HepG2 (cell line): ENCODE data around the gene PPFIA2. TPM values are rescaled to one million over a fixed set of nuclear protein-coding genes. Genes with fewer than 3 reads are reported as not detected.

ENCODE experiments used
- ATAC-seq: fragments of 200-7000 bp; cut with Tn5 transposase; 3 replicates; pipeline ENCODE4 v1.9.1; 2020; ENCODE audit warnings: mild to moderate bottlenecking, moderate library complexity
- BruUV-seq: library from RNA; stranded (reverse); fragments of 400-500 nt; replicated peaks from 2 replicates; lab custom pipeline; 2021; lab: Mats Ljungman, UMichigan
- CTCF ChIA-PET: fragments of 300-600 bp; formaldehyde crosslinking; extraction: SDS; loops from one replicate; lab custom pipeline; 2021; ENCODE audit warnings: low total read pairs, inconsistent platforms, low intra/inter-chr PET ratio; lab: Yijun Ruan, JAX
- POLR2A ChIA-PET: fragments of 350-600 bp; sonication (Branson Sonifier 250); formaldehyde crosslinking; loops from one replicate; lab custom pipeline; 2020; ENCODE audit warnings: antibody characterized with exemption, inconsistent platforms; lab: Yijun Ruan, JAX
- DNase-seq: peaks from one replicate; pipeline ENCODE4 v3.0.0-alpha.2; 2015; ENCODE audit warnings: low spot score
- FAIRE-seq: peaks from 3 replicates; lab custom pipeline; 2011; peaks lifted over from hg19 to GRCh38; lab: Jason Lieb, UNC
- H2AFZ ChIP-seq: one replicate; pipeline ENCODE4 v1.6.1; 2011; ENCODE audit warnings: low read length, inconsistent platforms
- H3K27ac ChIP-seq: fragments of 300-600 bp; 3 replicates; pipeline ENCODE4 v1.8.0; 2011; ENCODE audit warnings: mixed run types, mild to moderate bottlenecking, mixed read lengths, low read length, inconsistent platforms; ENCODE audit not compliant: insufficient read depth; ENCODE audit errors: extremely low read length
- H3K27me3 ChIP-seq, 2 experiments: fragments of 200-600 bp in 1 of 2; 2 replicates in 1 of 2; 3 replicates in 1 of 2; pipeline versions ENCODE4 v1.6.0 to v1.8.0; 2011; ENCODE audit warnings: low read length in 2 of 2, mild to moderate bottlenecking in 2 of 2, moderate library complexity in 2 of 2, inconsistent platforms in 1 of 2; ENCODE audit not compliant: insufficient read depth in 2 of 2, control insufficient read depth in 1 of 2
- H3K36me3 ChIP-seq, 2 experiments: fragments of 200-600 bp in 1 of 2; replicated peaks in 1 of 2; 2 replicates in 1 of 2; 3 replicates in 1 of 2; pipeline versions ENCODE4 v1.5.1 to v1.8.0; 2011; ENCODE audit warnings: low read length in 2 of 2, inconsistent platforms in 1 of 2; ENCODE audit not compliant: insufficient read depth in 2 of 2, control insufficient read depth in 1 of 2
- H3K4me1 ChIP-seq: 2 replicates; pipeline ENCODE4 v1.5.1; 2012; ENCODE audit warnings: low read length, inconsistent platforms; ENCODE audit not compliant: insufficient read depth
- H3K4me2 ChIP-seq: 2 replicates; pipeline ENCODE4 v1.6.0; 2011; ENCODE audit warnings: low read depth, low read length, inconsistent platforms
- H3K4me3 ChIP-seq, 3 experiments: fragments of 200-600 bp in 1 of 3; sonication (generic), shearing (Covaris generic) in 1 of 3; replicated peaks in 1 of 3; 2 replicates each; pipeline ENCODE4 v1.5.1; 2011 to 2016; ENCODE audit warnings: low read length in 3 of 3, inconsistent platforms in 2 of 3, low read depth in 2 of 3, mild to moderate bottlenecking in 2 of 3, control low read depth in 1 of 3, mixed read lengths in 1 of 3; ENCODE audit not compliant: insufficient read depth in 1 of 3
- H3K79me2 ChIP-seq: one replicate; pipeline ENCODE4 v1.6.1; 2011; ENCODE audit warnings: low read length, inconsistent platforms; ENCODE audit not compliant: insufficient read depth
- H3K9ac ChIP-seq: 2 replicates; pipeline ENCODE4 v1.6.0; 2011; ENCODE audit warnings: mild to moderate bottlenecking, low read depth, low read length, inconsistent platforms; ENCODE audit not compliant: insufficient read depth
- H3K9me3 ChIP-seq: 2 replicates; pipeline ENCODE4 v1.5.1; 2012; ENCODE audit warnings: mild to moderate bottlenecking, low read length
- H4K20me1 ChIP-seq: 2 replicates; pipeline ENCODE4 v1.6.0; 2011; ENCODE audit warnings: inconsistent platforms, mild to moderate bottlenecking, low read length, moderate library complexity; ENCODE audit not compliant: insufficient read depth
- DR1 ChIP-seq: sonication (generic); formaldehyde crosslinking; IDR thresholded peaks from 2 replicates; pipeline ENCODE4 v1.8.0; 2021; ENCODE audit warnings: mild to moderate bottlenecking, missing genetic modification reagents, inconsistent platforms
- PTBP1 ChIP-seq: fragments of 200-400 bp; formaldehyde crosslinking; IDR thresholded peaks from 2 replicates; pipeline ENCODE4 v1.6.1; 2018; ENCODE audit warnings: low read length, low read depth; ENCODE audit not compliant: poor library complexity, severe bottlenecking
- RARG ChIP-seq: sonication (generic); formaldehyde crosslinking; IDR thresholded peaks from 2 replicates; pipeline ENCODE4 v1.4.0; 2020; ENCODE audit warnings: low read depth, mild to moderate bottlenecking, missing genetic modification reagents
- SATB2 ChIP-seq: sonication (generic); formaldehyde crosslinking; IDR thresholded peaks from 2 replicates; pipeline ENCODE4 v1.5.0; 2020; ENCODE audit warnings: missing genetic modification reagents
- ZC3H13 ChIP-seq: sonication (generic); formaldehyde crosslinking; IDR thresholded peaks from 2 replicates; pipeline ENCODE4 v1.8.1; 2023; ENCODE audit warnings: mild to moderate bottlenecking, missing genetic modification reagents, moderate library complexity
- ZNF484 ChIP-seq: sonication (generic); formaldehyde crosslinking; IDR thresholded peaks from 2 replicates; pipeline ENCODE4 v1.5.1; 2020; ENCODE audit warnings: mild to moderate bottlenecking, low read depth, missing genetic modification reagents, borderline replicate concordance
- ZNF687 ChIP-seq: sonication (generic); formaldehyde crosslinking; IDR thresholded peaks from 2 replicates; pipeline ENCODE4 v1.5.1; 2020; ENCODE audit warnings: mild to moderate bottlenecking, missing genetic modification reagents, moderate library complexity
- WGBS: methylation state at CpG from one replicate; pipeline ENCODE4 v1.1.6; 2017; ENCODE audit warnings: low lambda C conversion rate; 5-methylcytosine and 5-hydroxymethylcytosine counted together
- in situ Hi-C: cut with HindIII; loops from 2 replicates; pipeline ENCODE4 v1.10.0; 2017; ENCODE audit warnings: low pct_unique_long_range_greater_than_20kb; ENCODE audit not compliant: extremely low pct_ligation_motif_present
- intact Hi-C: fragments of 100-400 bp; cut with micrococcal nuclease; formaldehyde crosslinking; loops from one replicate; pipeline ENCODE4 v1.10.0; 2022; ENCODE audit not compliant: unreplicated experiment
- polyA plus RNA-seq, 8 experiments: library from polyadenylated mRNA; depleted of rRNA in 3 of 8; stranded (reverse) in 7 of 8; unstranded in 1 of 8; fragments of >200 nt; fragmentation: Illumina TruSeq in 4 of 8; extraction: Trizol in 4 of 8; gene quantifications; 2 replicates each; pipeline versions ENCODE4 v1.2.1 to v1.2.3, GENCODE V29; 2011 to 2016; ENCODE audit warnings: low read depth in 4 of 8, missing spikeins in 1 of 8, mixed read lengths in 1 of 8; ENCODE audit not compliant: insufficient read depth in 1 of 8
- total RNA-seq, 5 experiments: library from RNA; depleted of rRNA; stranded (reverse); fragments of >200 nt; fragmentation: Illumina TruSeq; extraction: Trizol; gene quantifications; 2 replicates each; pipeline ENCODE4 v1.2.3, GENCODE V29; 2016; ENCODE audit warnings: low read depth in 1 of 5

Gene PPFIA2
- total and polyA plus RNA-seq, 2 of the 13 experiments (the other 11 are each of a cell fraction or from before 2014, with no cell fraction given): 0.05 TPM; not detected in 1

GRCh38 chr12:81465191-81465590, 294.0 kb downstream of the PPFIA2 start:
- in situ Hi-C loops: no loop called here
- no peak overlapping the region for H3K4me3 ChIP-seq
- BruUV-seq: no TSS peak
- H3K79me2 ChIP-seq: no peaks in the 10 kb centered on the region
- ATAC-seq: no peak
- intact Hi-C loops: no loop called here
- H3K4me2 ChIP-seq: no peak overlapping the region
- no peak overlapping the region for H2AFZ ChIP-seq
- 19% methylated on average over 3 of the region's 3 CpGs for WGBS
- no peak for FAIRE-seq
- ChIA-PET CTCF (no interaction called here), POLR2A (no interaction called here)
- no peaks in the 10 kb centered on the region for H3K27me3 ChIP-seq
- no peak for TF ChIP-seq RARG (CRISPR knock-in tag)
- TF ChIP-seq SATB2 (CRISPR knock-in tag): no peak
- TF ChIP-seq ZC3H13 (CRISPR knock-in tag): no peak
- TF ChIP-seq DR1 (CRISPR knock-in tag): no peak
- no peak for TF ChIP-seq ZNF484 (CRISPR knock-in tag)
- TF ChIP-seq ZNF687: no peak
- no peak for TF ChIP-seq PTBP1
- H3K9me3 ChIP-seq: no peaks in the 10 kb centered on the region
- H3K36me3 ChIP-seq: no peaks in the 10 kb centered on the region
- DNase-seq: no peak
- no peak overlapping the region for H3K9ac ChIP-seq
- H3K27ac ChIP-seq: no peak overlapping the region
- no peaks in the 10 kb centered on the region for H3K4me1 ChIP-seq
- no peaks in the 10 kb centered on the region for H4K20me1 ChIP-seq
